HG02885 (cell line): ENCODE results near the gene KRT13.

ENCODE experiments used
- ATAC-seq: cut with Tn5 transposase; IDR thresholded peaks from one replicate; pipeline ENCODE4 v1.9.1; 2021; ENCODE audit warnings: mild to moderate bottlenecking; ENCODE audit not compliant: unreplicated experiment, poor library complexity

KRT13 gene

DNA sequence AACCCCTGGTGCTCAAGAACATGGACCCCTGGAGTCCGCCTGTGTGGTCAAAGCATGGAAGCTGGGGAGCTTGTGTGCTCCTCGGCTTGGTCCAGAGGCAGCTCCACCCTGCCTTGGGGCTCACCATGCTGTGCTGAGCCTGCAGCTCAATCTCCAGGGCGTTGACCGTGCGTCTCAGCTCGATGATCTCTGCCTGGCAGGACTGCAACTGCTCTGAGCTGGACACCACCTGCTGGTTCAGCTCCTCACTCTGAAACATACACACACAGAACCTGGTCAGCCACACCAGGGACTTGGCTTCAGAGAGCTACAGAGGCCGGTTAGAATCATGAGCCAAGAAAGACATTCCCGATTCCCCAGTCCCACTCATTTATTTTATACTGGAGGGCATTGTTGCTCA, 27.2 kb downstream of the KRT13 start:
- no peak for ATAC-seq

- no peak for ATAC-seq
These were observed 28.3 kb downstream of the KRT13 start for GRCh38 chr17:41476866-41477815.

GRCh38 chr17:41475421-41475820, 30.0 kb downstream of the KRT13 start:
- ATAC-seq: no peak

- ATAC-seq: no peak
These were observed 30.5 kb downstream of the KRT13 start for GRCh38 chr17:41474863-41475262.

GRCh38 chr17:41468346-41468745, 37.1 kb downstream of the KRT13 start:
- ATAC-seq: no peak

DNA sequence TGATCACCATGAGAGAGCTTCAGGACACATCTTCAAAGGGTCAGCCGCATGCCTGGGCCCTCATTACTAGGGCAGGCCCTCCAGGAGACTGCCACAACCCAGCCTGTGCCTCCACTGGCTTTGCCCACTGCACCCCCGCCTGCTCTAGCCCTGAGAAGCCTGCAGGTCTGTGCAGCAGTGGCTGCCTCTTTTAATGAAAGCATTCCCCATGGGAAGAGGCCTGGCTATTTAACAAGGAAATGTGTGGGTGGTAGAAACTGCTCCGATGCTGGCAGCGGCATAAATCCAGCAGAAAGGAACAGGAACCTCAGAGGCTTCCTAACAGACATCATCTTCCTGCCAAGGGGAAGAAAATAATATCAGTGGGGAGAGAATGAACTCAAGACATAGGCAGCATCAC, 37.9 kb downstream of the KRT13 start:
- ATAC-seq: no peak

DNA sequence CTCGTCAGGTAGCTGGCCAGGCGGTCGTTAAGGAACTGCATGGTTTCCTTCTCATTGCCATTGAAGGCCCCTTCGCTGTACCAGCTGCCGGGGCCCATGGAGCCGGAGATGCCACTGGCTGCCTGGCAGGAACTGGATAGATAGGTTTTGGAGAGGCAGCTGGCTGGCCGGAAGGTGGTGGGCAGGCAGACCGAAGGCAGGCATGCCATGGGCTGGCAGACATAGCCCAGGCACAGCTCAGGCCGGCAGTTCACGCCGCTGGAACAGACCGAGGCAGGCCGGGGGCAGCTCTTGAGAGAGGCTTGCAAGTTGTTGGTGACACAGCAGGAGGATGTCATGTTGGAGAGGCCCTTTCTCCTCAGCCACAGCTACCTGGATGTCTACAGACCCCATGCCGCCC, 38.4 kb downstream of the KRT13 start, which contains the start of gene KRT32:
Gene KRT32, minus strand, starts transcription at position 399 of the 400 bp plus-strand sequence. Its CDS starts 61 bp downstream, at position 338.
- no peak for ATAC-seq

- no peak for ATAC-seq
These were observed 40.7 kb downstream of the KRT13 start for GRCh38 chr17:41464682-41465081.

DNA sequence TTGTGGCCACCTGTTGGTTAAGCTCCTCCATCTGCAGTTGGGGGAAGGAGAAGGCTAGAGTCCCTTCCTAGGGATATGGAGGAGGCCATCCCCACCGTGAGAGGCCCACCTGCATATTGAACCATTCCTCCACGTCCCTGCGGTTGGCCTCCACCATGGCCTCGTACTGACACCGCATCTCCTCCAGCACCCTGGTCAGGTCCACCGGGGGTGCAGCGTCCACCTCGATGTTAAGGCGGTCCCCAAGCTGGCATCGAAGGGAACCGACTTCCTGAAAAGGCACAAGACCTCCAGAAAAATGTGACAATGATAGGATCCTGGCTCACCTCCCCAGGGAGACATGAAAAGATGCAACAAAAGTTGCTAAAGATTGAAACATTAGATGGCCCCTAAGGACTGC, 41.2 kb downstream of the KRT13 start:
- ATAC-seq: no peak

DNA sequence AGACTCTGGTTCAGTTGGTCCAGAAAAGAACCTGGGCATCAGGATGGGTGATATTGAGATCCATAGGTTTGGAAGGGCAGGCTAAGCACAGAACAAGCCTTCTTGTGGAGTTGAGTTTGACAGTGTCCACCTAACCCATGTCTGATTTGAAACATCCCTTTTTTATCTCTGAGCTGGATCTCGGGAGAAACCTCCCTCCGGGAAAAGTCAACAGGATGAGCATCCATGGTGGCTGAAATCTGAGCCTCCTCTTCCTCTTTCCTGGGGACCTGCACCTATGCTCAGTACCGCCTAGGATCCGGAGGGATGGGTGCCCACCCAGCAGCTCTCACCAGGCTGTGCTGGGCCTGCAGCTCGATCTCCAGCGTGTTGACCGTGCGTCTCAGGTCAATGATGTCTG, 41.7 kb downstream of the KRT13 start:
- no peak for ATAC-seq

- ATAC-seq: no peak
These were observed 42.7 kb downstream of the KRT13 start for GRCh38 chr17:41462705-41463104.

DNA sequence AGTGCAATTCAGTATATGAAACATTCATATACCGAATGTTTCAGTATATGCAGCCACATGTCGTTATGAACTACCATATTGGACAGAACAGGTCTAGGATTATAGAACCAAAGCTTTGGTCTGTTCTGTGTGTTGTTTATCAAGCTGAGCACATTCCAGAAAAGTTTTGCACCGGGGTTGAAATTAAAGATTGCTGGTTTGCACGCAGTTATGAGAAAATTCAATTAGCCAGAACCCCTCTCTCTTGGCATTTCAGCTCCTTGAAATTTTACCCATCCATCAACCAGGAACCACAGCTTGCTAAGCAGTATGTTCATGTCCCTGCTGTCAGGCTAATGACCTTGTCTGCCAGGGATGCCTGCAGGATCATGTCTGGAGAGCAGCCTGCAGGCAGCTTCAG, 47.7 kb downstream of the KRT13 start:
- no peak for ATAC-seq

GRCh38 chr17:41456204-41456603, 49.2 kb downstream of the KRT13 start:
- no peak for ATAC-seq

DNA sequence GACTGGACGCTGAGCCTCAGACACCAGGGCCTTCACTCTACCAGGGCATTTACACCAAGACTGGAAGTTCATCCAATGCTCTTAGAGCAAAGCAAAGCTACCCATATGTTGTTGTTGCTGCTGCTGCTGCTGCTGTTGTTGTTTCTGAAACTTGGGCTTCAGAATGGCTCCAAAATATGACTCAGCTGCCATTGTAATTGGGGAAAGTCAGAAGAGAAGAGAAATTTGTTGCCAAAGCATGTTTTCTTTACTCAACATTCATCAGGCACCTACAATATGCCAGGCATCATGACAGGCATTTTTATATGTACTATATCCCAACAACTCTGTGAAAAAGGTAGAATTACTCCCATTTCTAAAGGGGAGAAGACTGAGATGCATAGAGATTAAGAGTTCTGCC, 50.2 kb downstream of the KRT13 start:
- no peak for ATAC-seq

GRCh38 chr17:41453066-41453465, 52.3 kb downstream of the KRT13 start:
- no peak for ATAC-seq

DNA sequence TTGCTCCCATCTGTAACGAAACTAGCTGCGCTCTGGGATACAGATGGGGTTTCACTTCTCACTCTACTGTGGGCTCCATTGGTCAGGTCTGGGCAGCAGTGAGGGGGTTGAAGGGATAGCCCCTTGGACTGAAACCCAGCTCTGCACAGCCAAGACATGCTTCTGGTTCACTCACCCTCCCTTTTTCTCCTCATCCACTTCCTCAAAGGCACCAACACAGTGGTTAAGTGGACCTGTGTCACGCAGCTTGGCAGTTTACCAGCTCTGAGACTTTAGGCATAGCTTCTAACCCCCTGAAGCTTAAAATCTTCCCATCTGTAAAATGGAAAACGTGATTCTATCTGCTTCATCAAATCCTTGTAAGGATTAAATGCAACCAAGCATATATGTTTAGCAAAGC, 53.1 kb downstream of the KRT13 start:
- ATAC-seq: no peak

DNA sequence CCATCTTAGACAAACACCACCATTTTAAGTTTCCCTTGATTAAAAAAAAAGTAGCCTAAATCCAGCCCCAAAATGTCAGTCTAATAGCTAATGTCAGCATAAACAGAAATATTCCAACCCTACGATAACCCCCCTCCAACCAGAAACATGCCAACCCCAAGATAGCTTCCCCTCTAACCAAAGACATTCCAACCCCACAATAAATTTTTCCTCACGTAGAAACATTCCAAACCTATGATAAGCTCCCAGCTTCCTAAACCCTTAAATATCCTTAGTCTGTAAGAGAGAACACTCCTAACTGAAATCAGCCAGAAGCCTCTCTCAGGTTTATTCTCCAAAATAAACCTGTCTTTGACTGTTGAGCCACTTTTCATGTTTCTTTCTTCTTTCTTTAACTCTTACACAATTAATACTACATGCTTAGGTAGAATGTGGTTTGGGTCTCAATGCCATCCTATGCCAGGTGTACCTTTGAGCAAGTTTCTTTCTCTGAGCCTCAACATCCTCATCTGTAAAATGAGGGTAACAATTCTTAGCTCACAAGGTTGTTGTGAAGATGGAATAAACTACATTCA, 54.2 kb downstream of the KRT13 start:
- ATAC-seq: no peak
